Breast epithelium (tissue), 3 donors: ENCODE data around the gene ELOB.

Experiments used
- CTCF ChIP-seq, 3 donors: fragments of 450-650 bp; IDR thresholded peaks; one replicate each; pipeline ENCODE4 v1.5.1; 2016 to 2017; ENCODE audit warnings: antibody characterized with exemption in 3 of 3, mild to moderate bottlenecking in 3 of 3, moderate library complexity in 3 of 3
- POLR2A ChIP-seq: fragments of 450-650 bp; IDR thresholded peaks from one replicate; pipeline ENCODE4 v1.6.1; 2016; ENCODE audit warnings: antibody characterized with exemption, mild to moderate bottlenecking, moderate library complexity
- POLR2AphosphoS5 ChIP-seq, 3 donors: sonication (generic); formaldehyde crosslinking; IDR thresholded peaks; one replicate each; pipeline ENCODE4 v1.6.1; 2017; ENCODE audit warnings: antibody characterized with exemption in 3 of 3

GRCh38 chr16:2785101-2785991, 8.3 kb upstream of the ELOB start:
- TF ChIP-seq CTCF (IDR thresholded peaks at IDR 0.05) (no peak), POLR2A (no peak), POLR2AphosphoS5 (IDR thresholded peaks at IDR 0.05) (no peak)
